Measurements from ENCODE around the gene TTC9. TPM values are rescaled to one million over a fixed set of nuclear protein-coding genes. Genes with fewer than 3 reads are reported as not detected.

Gene TTC9
- total and polyA plus RNA-seq, 10 of the 15 experiments (the other 5 are each of a cell fraction or from before 2014, with no cell fraction given), result 0.87 to 15.8 (median 7.8) TPM

GRCh38 chr14:70704960-70705359 lies 63.2 kb downstream of the TTC9 start:
- FAIRE-seq (no peak), DNase-seq (ENCODE audit: low read depth, low spot score) (no peak), ATAC-seq (no peak)
- in situ Hi-C loops (cut with MboI) (no loop called here), intact Hi-C loops (cut with micrococcal nuclease; ENCODE audit: unreplicated experiment) (no loop called here)
- H3K36me3 ChIP-seq (ENCODE audit: control insufficient read depth in 2 of 2, insufficient read depth in 2 of 2, low read length in 1 of 2), result no peaks in the 10 kb centered on the region
- no peaks in the 10 kb centered on the region for H3K9me3 ChIP-seq (replicated peaks; ENCODE audit: control insufficient read depth, insufficient read depth, low read length)
- no peaks in the 10 kb centered on the region for H3K27me3 ChIP-seq (replicated peaks in 1 of 2; ENCODE audit: control insufficient read depth in 2 of 2, insufficient read depth in 2 of 2, low read length in 1 of 2)
- ChIA-PET CTCF (interaction anchor here (0.9 to 2.3 kb wide), 8 partner anchors 9 to 112 kb away, joined by 3 to 16 read pairs (median 3); no protein-coding TSS in a partner anchor), SMC1A (ENCODE audit: uncharacterized antibody, unreplicated experiment) (interaction anchor here (0.6 to 11.1 kb wide), 12 partner anchors 9 to 1012 kb away, joined by 3 to 154 read pairs (median 4); partner anchors contain the start of gene TTC9), POLR2A (interaction anchor here (0.6 to 1.0 kb wide), 4 partner anchors 39 to 93 kb away, joined by 3 to 4 read pairs (median 3); no protein-coding TSS in a partner anchor), RAD21 (ENCODE audit: unreplicated experiment) (interaction anchor here (0.8 to 5.2 kb wide), 5 partner anchors 8 to 63 kb away, joined by 3 to 66 read pairs (median 5); partner anchors contain the start of gene TTC9)
- WGBS (ENCODE audit: insufficient coverage, insufficient replicate concordance, low lambda C conversion rate, missing lambda C conversion rate), result 94% methylated on average over 1 of the region's 1 CpG
- TF ChIP-seq ZBTB40 (IDR thresholded peaks at IDR 0.05; ENCODE audit: borderline replicate concordance), result no peak
- no peak for TF ChIP-seq ZSCAN29 (IDR thresholded peaks at IDR 0.05)
- no peak for TF ChIP-seq CREM (IDR thresholded peaks at IDR 0.05; ENCODE audit: low read depth)
- TF ChIP-seq NR2F1 (conservative IDR thresholded peaks at IDR 0.05), result no peak
- TF ChIP-seq USF2 (IDR thresholded peaks at IDR 0.05; ENCODE audit: borderline replicate concordance, low read depth, low read length), result no peak
- no peak overlapping the region for H3K27ac ChIP-seq (ENCODE audit: control insufficient read depth, insufficient read depth)
- H3K9ac ChIP-seq (ENCODE audit: control insufficient read depth, insufficient read depth, low read length), result no peak overlapping the region
- no peaks in the 10 kb centered on the region for H4K20me1 ChIP-seq (ENCODE audit: control insufficient read depth, insufficient read depth)
- H3K4me3 ChIP-seq, result no peak overlapping the region
- BruUV-seq (replicated peaks), result no TSS peak
- H2AFZ ChIP-seq (ENCODE audit: control insufficient read depth, low read depth, low read length), result no peak overlapping the region
- H3K79me2 ChIP-seq (ENCODE audit: control insufficient read depth, insufficient read depth, low read length), result no peaks in the 10 kb centered on the region
- peaks cover 20% of the 10 kb centered on the region for H3K4me1 ChIP-seq (ENCODE audit: control insufficient read depth, insufficient read depth, low read length)
- H3K4me2 ChIP-seq (ENCODE audit: control insufficient read depth, insufficient read depth), result no peak overlapping the region

Data from GM12878 (cell line).